Stimulated activated CD8-positive, alpha-beta memory T cell treated with anti-CD3 and anti-CD28 coated beads, Interleukin-2, amount 100 ng/mL, for 48 hours (primary cell): ENCODE results near the gene ZNF888.
"Not testable (repeated sequence)": the region's sequence is repeated elsewhere in the genome, so short reads cannot be mapped to it uniquely, and the experiment has no call there.

Experiments
- DNase-seq, 2 donors: peaks; one replicate each; pipeline ENCODE4 v3.0.0-alpha.2; 2020; ENCODE audit warnings: low read depth in 2 of 2

The ZNF888 gene

GRCh38 chr19:52941941-52942385 is 18.7 kb upstream of the ZNF888 start:
- no peak for DNase-seq

GRCh38 chr19:52941523-52941922 is 18.3 kb upstream of the ZNF888 start:
- not testable (repeated sequence) for DNase-seq

- not testable (repeated sequence) for DNase-seq
Observed at GRCh38 chr19:52940905-52941304, 17.7 kb upstream of the ZNF888 start.

DNA sequence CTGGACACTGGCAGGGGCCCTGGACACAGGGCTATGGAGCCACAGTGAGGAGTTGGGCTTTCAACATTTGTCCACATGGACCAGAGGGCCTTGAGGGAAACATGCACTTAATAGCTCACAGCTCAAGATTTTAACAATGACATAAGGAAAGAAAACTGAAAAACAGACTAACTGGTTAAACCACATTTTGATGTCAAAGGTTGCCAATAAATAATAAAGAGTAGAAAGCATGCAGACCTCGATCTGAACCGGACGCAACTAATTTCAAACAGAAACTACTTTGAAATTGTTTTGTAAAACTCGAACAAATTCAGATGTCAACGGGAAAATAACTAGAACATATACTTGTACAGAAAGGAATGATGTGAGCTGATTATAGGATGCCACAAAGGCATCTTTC is 15.5 kb upstream of the ZNF888 start:
- no peak for DNase-seq

GRCh38 chr19:52936954-52937325 is 13.7 kb upstream of the ZNF888 start:
- no peak for DNase-seq

DNA sequence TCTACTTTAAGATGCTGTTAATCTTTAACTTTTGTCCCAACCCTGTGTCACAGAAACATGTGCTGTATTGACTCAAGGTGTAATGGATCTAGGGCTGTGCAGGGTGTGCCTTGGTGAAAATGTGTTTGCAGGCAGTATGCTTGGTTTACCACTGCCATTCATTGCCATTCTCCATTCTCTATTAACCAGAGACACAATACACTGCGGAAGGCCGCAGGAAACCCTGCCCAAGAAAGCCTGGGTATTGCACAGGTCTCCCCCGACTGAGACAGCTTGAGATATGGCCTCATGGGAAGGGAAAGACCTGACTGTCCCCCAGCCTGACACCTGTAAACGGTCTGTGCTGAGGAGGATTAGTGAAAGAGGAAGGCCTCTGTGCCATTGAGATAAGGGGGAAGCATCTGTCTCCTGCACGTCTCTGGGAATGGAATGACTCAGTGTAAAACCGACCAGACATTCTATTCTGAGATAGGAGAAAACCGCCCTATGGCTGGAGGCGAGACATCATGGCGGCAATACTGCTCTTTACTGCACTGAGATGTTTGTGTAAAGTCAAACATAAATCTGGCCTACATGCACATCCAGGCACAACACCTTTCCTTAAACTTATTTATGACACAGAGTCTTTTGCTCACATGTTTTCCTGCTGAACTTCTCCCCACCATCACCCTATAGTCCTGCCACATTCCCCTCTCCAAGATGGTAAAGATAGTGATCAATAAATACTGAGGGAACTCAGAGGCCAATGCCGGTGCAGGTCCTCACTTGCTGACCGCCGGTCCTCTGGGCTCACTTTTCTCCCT is 13.1 kb upstream of the ZNF888 start:
- DNase-seq = no peak

GRCh38 chr19:52935434-52935833 is 12.2 kb upstream of the ZNF888 start:
- DNase-seq = no peak

DNA sequence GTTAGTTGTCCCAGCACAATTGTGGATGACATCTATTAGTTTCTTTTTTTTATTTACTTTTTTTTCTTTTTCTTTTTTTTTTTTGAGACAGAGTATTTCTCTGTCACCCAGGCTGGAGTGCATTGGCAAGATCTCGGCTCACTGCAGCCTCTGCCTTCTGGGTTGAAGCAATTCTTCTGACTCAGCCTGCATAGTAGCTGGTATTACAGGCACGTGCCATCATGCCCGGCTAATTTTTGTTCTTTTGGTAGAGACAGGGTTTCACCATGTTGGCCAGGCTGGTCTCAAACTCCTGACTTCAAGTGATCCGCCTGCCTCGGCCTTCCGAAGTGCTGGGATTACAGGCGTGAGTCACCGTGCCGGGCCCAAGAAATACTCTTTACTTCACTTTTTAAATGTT is 1.4 kb upstream of the ZNF888 start:
- not testable (repeated sequence) for DNase-seq

DNA sequence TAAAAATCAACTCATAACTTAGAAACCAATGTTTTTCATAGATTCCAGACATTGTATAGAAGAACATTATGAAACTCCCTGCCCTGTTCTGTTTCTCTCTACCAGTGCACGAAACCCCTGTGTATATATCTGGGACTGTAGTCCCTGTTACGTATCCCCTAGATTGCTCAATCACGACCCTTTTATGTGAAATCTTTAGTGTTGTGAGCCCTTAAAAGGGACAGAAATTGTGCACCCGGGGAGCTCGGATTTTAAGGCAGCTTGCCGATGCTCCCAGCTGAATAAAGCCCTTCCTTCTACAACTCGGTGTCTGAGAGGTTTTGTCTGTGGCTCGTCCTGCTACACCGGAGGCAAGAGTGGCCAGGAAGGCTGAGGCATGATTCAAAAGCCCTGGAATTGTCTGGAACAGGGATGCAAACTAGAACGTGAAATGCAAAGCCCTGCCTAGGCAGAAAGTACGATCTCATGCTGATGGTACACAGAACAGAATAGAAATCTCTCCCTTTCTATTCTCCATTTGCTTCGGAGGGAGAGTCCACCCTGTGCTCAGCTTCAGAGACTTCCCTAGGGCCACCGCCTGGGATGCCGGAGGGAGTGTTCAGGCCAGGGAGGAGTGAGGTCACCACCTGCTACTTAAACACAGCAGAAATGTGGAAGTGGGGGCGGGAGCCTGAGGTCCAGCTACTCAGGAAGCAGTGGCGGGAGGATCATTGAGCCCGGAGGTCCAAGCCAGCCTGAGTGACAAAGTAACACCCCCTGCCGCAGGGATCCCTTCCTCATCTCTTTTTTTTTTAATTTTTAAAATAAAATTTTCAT is 758 bp upstream of the ZNF888 start:
- no peak for DNase-seq

GRCh38 chr19:52917531-52917930 is 5.7 kb downstream of the ZNF888 start:
- DNase-seq = no peak

DNA sequence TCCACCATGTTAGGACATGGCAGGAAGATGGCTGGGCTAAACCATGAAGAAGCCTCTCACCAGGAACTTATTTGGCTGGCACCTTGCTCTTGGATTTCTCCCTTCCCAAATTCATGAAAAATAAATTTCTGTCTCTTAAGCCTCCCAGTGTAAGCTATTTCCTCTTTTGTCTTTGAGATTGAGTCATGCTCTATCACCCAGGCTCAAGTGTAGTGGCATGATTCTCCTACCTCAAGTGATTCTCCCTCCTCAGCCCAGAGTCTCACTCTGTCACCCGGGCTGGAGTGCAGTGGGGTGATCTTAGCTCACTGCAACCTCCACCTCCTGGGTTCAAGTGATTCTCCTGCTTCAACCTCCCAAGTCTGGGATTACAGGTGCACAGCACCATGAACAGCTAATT is 12.6 kb downstream of the ZNF888 start:
- DNase-seq = no peak

- DNase-seq = not testable (repeated sequence)
Observed at GRCh38 chr19:52904052-52904780, 19.0 kb downstream of the ZNF888 start.

GRCh38 chr19:52901842-52902241 is 21.4 kb downstream of the ZNF888 start:
- DNase-seq = no peak

DNA sequence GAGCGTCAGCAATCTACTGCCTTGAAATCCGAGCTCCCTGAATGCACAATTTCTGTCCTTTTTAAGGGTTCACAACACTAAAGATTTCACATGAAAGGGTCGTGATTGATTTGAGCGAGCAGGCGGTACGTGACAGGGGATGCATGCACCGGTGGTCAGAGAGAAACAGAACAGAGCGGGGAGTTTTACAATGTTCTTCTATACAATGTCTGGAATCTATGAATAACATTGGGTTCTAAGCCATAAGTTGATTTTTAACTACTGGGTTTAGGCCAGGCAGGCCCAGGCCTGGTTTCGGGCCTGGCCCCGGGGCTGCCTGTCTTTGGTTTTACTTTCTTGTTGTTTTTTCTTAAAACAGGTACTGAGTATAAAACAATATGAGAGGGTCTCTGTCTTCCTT is 24.6 kb downstream of the ZNF888 start:
- DNase-seq = not testable (repeated sequence)

GRCh38 chr19:52898101-52898500 is 25.1 kb downstream of the ZNF888 start:
- DNase-seq = no peak

DNA sequence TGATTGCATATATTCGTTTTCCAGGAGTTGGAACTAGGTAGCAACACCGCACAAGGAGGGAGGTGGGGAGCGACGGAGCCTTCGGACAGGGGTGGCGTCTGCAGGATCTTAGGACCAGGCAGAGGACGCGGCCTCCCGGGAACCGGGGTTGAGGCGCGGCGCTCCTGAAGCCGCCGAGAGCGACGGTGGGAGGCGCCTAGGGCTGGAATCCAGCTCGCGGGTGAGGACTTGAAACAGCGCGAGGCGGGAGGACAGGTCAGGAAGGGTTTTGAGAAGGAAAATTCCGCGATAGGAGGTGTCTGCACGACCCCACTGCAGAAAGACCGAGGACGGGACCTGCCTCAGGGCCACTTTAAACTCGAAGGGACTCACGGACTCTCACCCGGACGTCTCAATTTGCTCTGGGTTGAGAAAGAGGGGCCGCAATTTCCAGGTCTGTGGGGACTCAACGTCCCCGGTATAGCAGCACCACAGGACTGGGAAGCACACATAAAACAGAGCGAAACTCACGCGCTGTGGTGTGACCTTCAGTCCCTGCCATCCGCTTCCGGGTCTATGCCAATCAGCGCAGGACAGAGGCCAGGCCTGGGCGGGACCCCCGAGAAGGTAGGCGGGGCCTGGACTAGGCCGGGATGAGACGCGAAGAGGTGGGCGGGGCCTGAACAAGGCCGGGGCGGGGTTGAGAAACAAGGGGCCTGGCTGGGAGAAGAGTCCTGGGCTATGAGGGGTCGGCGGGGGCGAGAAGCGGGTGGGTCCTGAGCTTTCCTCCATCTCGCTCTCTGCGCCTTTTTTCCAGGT is 25.9 kb downstream of the ZNF888 start, which contains the start of gene ZNF320:
ZNF320 (minus strand) TSS at position 498 of the 798 bp plus-strand sequence. CDS start 7,380 bp downstream, outside the sequence.
- DNase-seq = peak; percentile 80 to 85

- no peak for DNase-seq
Observed at GRCh38 chr19:52896431-52897137, 26.6 kb downstream of the ZNF888 start.

DNA sequence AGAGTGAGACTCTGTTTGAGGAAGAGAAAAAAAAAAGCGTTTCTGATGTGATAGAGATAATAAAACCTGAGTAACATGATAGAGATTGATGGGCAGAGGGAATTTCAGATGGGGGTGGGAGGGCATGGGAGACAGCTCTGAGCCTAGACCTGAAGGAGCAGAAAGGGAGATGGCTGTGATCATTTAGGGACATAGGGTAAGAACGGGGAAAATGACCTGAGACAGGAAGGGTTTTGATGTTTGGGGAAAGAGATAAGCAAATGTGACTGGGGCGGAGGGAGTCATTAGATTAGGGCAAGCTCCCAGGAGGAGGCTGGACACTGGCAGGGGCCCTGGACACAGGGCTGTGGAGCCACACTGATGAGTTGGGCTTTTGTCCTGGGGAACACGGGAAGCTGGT is 31.9 kb downstream of the ZNF888 start:
- no peak for DNase-seq

DNA sequence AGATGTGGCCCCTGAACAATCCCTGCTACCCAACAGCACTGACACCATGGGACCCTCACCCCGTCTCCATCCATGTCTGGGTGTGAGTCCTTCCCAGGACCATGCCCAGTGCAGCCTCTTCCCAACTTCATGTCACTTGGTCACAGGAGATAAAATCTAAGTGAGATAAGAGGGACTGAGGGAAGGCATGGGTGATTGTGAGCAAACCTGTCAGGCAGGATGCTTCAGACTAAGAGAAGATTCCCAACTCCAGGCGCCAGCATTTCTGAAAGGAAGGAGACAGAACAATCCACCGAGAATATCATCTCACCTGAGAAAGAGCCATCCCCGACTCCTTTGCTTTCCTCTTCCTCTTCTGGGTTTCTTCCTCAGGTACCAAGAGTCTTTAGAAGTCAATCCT is 33.3 kb downstream of the ZNF888 start:
- no peak for DNase-seq

- no peak for DNase-seq
Observed at GRCh38 chr19:52889076-52889475, 34.2 kb downstream of the ZNF888 start.
